Mucosa of descending colon (tissue), 3 donors: ENCODE measurements around the gene RAB6B. TPM values are rescaled to one million over a fixed set of nuclear protein-coding genes. Genes with fewer than 3 reads are reported as not detected.

Experiments used
- ATAC-seq: fragments of 200-7000 bp; cut with Tn5 transposase; one replicate; pipeline ENCODE4 v1.9.1; 2020; ENCODE audit warnings: mild to moderate bottlenecking, moderate library complexity
- DNase-seq, 3 donors: peaks; one replicate each; pipeline ENCODE4 v3.0.0-alpha.2; 2020
- H3K36me3 ChIP-seq: fragments of 200-600 bp; one replicate; pipeline ENCODE4 v1.8.0; 2021; ENCODE audit warnings: low read depth, mild to moderate bottlenecking
- H3K4me1 ChIP-seq: fragments of 200-600 bp; one replicate; pipeline ENCODE4 v1.8.0; 2021; ENCODE audit warnings: low read depth, mild to moderate bottlenecking
- H3K4me3 ChIP-seq: fragments of 200-600 bp; one replicate; pipeline ENCODE4 v1.8.0; 2021; ENCODE audit warnings: mild to moderate bottlenecking
- H3K9me3 ChIP-seq: fragments of 200-600 bp; one replicate; pipeline ENCODE4 v1.8.0; 2021; ENCODE audit warnings: mild to moderate bottlenecking
- intact Hi-C, 2 donors: fragments of 100-400 bp; cut with DNase I in 1 of 2; cut with micrococcal nuclease in 1 of 2; formaldehyde crosslinking; loops; one replicate each; pipeline versions ENCODE4 v1.11.0 to v1.11.1; 2022; cut with DNase I, micrococcal nuclease
- total RNA-seq, 3 donors: library from RNA; stranded (reverse); fragmentation: NEBNext Ultra II Directional in 2 of 3; extraction: Animal tissue kit (Norgen Biotek cat#: 25700) in 2 of 3; gene quantifications; one replicate each; pipeline versions ENCODE4 v1.2.1 to v1.2.4, GENCODE V29; 2021 to 2023
- TF ChIP-seq, protein P1 (sequence below): fragments of 200-600 bp; IDR thresholded peaks from one replicate; pipeline ENCODE4 v1.8.0; 2022; ENCODE audit warnings: antibody characterized with exemption, mild to moderate bottlenecking
- donor health status: DM: no; HTN: no; CAD: no; lungs with moderate emphysema.
- donor health status: DM: no; HTN: no; CAD: no.
- donor health status: DM: no; HTN: yes; CAD: no.

RAB6B gene
- total RNA-seq, 3 donors from 2014 or later, result 4.1 to 11.6 (median 4.8) TPM

GRCh38 chr3:133854264-133855001, 41.2 kb downstream of the RAB6B start:
- Histone ChIP-seq H3K36me3 (no peaks in the 10 kb centered on the region), H3K9me3 (no peaks in the 10 kb centered on the region), H3K4me3 (no peak overlapping the region), H3K4me1 (no peaks in the 10 kb centered on the region)
- TF ChIP-seq, protein P1, sequence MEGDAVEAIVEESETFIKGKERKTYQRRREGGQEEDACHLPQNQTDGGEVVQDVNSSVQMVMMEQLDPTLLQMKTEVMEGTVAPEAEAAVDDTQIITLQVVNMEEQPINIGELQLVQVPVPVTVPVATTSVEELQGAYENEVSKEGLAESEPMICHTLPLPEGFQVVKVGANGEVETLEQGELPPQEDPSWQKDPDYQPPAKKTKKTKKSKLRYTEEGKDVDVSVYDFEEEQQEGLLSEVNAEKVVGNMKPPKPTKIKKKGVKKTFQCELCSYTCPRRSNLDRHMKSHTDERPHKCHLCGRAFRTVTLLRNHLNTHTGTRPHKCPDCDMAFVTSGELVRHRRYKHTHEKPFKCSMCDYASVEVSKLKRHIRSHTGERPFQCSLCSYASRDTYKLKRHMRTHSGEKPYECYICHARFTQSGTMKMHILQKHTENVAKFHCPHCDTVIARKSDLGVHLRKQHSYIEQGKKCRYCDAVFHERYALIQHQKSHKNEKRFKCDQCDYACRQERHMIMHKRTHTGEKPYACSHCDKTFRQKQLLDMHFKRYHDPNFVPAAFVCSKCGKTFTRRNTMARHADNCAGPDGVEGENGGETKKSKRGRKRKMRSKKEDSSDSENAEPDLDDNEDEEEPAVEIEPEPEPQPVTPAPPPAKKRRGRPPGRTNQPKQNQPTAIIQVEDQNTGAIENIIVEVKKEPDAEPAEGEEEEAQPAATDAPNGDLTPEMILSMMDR, result no peak
- intact Hi-C loops, result no loop called here
- no peak for DNase-seq
- no peak for ATAC-seq

DNA sequence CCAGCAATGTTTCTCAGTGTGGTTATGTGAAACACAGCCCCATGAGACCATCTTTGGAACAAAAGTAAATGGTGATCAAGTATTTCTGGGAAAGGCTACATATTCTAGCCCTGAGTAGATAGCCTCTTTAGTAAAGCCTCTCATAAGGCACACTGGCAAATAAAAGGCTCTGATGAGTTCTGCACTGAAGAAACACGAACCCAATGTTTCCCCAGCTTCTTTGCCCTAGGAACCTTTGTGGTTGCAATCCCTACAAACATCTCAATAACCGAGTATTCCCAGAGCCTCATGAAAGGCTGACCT, 41.8 kb downstream of the RAB6B start:
- no peaks in the 10 kb centered on the region for H3K36me3 ChIP-seq
- H3K4me1 ChIP-seq, result no peaks in the 10 kb centered on the region
- ATAC-seq, result no peak
- intact Hi-C loops, result no loop called here
- no peak overlapping the region for H3K4me3 ChIP-seq
- DNase-seq, result no peak
- TF ChIP-seq, protein P1, result no peak
- no peaks in the 10 kb centered on the region for H3K9me3 ChIP-seq

GRCh38 chr3:133853063-133853924, 42.4 kb downstream of the RAB6B start:
- no peaks in the 10 kb centered on the region for H3K4me1 ChIP-seq
- no peak overlapping the region for H3K4me3 ChIP-seq
- DNase-seq, result no peak
- intact Hi-C loops, result no loop called here
- TF ChIP-seq, protein P1, result no peak
- H3K9me3 ChIP-seq, result no peaks in the 10 kb centered on the region
- no peaks in the 10 kb centered on the region for H3K36me3 ChIP-seq
- ATAC-seq, result no peak

GRCh38 chr3:133851931-133852330, 43.8 kb downstream of the RAB6B start:
- Histone ChIP-seq H3K4me3 (no peak overlapping the region), H3K36me3 (no peaks in the 10 kb centered on the region), H3K9me3 (no peaks in the 10 kb centered on the region), H3K4me1 (no peaks in the 10 kb centered on the region)
- DNase-seq (no peak), ATAC-seq (no peak)
- intact Hi-C loops, result no loop called here
- TF ChIP-seq, protein P1, result no peak

DNA sequence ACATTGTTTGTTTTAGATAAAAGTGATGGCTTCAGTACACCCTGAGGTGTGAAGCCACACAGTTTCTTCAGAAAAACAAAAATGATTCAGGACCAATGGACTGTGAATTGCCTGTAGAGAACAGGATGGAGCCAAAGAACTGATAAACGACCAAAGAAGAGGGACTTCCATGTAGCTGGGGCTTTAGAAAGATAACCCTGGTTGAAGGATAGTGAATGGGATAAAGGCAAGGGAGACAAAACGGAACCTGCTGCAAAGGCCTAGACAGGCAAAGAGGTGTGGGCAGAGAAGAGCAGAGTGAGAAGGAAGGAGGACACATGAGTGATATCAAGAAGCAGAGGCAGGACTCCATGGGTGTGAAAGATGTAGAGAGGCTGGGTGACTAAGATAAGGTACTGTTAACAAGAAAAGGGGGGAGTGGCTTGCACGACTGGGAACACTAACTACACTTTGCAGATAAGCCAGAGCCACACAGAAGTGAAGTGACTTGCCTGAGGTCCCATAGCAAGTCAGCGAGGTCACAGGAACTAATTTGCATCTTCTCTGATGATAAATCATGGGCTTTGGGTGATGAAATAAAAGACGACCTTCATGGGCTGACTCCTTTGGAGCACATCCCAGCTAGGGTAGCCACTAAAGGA, 44.3 kb downstream of the RAB6B start:
- TF ChIP-seq, protein P1, result no peak
- Histone ChIP-seq H3K9me3 (no peaks in the 10 kb centered on the region), H3K4me1 (no peaks in the 10 kb centered on the region), H3K4me3 (no peak overlapping the region), H3K36me3 (no peaks in the 10 kb centered on the region)
- intact Hi-C loops, result no loop called here
- DNase-seq (no peak), ATAC-seq (no peak)
